Measurements from ENCODE around the gene CACNA2D4. TPM values are rescaled to one million over a fixed set of nuclear protein-coding genes. Genes with fewer than 3 reads are reported as not detected.
"Not testable (repeated sequence)": the region's sequence is repeated elsewhere in the genome, so short reads cannot be mapped to it uniquely, and the experiment has no call there.

The CACNA2D4 gene
- total RNA-seq, 1 donor from 2014 or later, result 0.72 TPM

DNA sequence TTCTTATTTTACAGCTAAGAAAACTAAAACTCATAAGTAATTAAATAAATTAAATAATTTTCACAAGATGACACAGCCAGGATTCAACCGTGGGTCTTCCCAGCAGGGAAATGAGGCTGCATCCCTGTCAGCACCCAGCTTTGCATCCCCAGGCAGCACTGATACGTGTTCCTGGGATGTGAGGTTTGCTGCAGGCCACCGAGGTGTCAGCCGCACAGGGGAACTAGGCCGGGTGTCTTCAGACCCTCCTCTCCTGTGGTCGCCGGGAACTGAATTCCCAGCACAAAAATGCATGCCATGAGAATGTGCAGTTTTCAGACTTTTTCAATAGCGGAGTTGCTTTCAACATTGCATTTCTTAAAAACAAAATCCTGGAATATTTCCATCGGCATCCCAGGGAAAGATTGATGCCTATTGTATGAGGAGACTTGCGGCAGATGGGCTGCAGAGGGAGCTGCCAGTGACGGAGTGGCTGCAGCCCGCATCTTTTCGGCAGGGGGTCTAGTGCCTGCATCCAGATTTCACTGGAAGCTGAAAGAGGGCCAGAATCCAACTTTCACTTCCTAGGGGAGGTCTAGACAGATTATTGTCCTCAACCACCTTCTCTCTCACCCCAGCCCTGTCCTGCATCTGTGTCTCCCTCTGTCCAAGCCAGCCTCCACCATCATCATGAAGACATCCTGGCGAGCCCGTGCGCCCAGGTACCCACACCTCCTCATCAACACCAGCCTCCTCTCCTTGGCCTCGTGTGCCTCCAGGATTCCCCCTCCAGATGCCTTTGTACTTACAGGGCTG lies 85.5 kb downstream of the CACNA2D4 start:
- no peak for DNase-seq (ENCODE audit: low spot score)

DNA sequence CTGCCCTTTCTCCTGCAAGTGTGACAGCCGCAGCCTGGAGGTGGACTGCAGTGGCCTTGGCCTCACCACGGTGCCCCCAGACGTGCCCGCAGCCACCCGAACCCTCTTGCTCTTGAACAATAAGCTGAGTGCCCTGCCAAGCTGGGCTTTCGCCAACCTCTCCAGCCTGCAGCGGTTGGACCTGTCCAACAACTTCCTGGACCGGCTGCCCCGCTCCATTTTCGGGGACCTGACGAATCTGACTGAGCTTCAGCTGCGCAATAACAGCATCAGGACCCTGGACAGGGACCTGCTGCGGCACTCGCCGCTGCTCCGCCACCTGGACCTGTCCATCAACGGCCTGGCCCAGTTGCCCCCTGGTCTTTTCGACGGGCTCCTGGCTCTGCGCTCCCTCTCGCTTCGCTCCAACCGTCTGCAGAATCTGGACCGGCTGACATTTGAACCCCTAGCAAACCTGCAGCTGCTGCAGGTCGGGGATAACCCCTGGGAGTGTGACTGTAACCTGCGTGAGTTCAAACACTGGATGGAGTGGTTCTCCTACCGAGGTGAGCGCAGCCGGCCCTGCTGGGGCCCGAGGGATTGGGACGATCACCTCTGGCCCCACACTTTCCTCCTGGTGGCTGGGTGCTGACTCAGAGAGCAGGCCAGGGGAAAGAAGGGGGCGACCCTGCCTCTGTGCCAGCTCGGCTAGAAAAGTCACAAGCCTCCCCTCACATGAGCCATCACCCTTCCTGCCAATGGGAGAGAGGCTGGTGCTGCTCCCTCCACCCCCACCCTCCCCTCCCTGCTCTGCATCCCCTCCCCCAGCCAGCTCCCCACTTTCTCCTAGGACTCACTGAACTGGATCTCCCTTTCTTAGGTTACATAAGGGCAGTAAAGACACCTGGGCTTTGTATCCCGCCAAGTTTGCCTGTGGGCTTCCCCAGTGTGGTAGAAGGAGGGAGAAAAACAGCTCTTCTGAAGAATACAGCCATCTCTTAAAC lies 87.2 kb downstream of the CACNA2D4 start:
- DNase-seq (ENCODE audit: low spot score), result peak; percentile 55

DNA sequence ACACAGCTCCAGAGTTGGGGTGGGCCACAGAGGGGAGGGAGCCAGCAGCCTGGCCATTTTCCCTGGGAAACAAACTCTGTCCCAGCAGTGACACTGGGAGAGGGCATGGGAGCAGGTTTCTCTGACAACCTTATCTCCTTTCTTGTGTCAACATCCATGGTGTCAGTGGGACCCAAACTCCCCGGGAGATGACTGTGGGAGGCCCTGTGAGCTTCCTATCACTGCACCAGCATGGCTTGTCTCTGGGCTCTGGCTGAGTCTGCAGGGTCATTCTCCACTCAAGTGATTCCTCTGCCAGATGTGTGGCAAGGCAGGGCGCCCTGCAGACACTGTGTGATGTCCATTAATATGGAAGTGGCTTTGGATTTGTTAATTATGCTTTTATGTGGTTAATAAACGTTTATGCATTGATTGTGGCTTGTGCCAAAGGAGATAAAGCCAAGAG lies 88.0 kb downstream of the CACNA2D4 start:
- no peak for DNase-seq (ENCODE audit: low spot score)

DNA sequence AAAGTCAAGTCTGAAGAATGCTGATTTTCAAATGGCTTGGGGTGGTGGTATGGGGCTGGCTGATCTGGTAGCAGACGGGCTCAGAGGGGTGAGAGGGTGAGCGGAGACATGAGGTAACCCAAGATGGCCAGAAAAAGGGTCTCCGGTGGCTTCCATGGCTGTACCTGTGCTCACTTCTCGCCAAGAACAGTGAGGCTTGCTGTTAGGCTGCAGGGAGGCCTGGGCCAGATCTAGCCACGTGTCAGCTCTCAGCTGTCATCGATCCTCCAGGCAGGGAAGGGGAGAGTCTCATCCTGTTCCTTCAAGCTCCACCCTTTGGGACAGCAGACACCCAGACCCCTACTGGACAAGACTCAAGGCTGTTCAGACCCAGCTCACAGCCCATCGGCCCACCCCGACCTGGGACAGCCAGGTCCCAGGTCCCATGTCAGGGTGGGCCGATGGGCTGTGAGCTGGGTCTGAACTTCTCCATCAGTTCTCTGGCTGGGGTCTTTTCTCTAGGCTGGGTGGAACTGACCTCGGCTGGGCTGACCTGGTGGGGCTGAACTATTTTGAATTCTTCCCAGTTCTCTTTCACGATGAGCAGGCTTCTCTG lies 89.0 kb downstream of the CACNA2D4 start:
- DNase-seq (ENCODE audit: low spot score), result no peak

DNA sequence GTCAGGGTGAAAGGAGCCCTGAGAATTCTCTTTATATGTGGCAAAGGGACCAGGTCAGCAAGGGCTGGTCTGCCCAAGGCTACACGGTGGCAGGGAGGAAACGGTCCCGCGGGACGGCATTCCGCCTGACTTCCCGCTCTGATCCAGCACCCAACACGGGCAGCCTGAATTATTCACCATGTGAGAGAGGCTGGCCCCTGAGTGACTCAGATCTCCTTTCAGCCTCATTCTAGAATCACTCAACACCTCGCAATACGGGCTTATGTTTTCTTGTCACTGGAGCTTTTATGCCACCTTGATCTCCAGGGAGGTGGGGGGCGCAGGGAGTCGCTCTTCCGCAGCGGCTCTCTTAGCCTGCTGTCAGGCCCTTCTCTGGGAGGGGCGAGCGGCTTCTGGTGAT lies 89.6 kb downstream of the CACNA2D4 start:
- DNase-seq (ENCODE audit: low spot score), result no peak

DNA sequence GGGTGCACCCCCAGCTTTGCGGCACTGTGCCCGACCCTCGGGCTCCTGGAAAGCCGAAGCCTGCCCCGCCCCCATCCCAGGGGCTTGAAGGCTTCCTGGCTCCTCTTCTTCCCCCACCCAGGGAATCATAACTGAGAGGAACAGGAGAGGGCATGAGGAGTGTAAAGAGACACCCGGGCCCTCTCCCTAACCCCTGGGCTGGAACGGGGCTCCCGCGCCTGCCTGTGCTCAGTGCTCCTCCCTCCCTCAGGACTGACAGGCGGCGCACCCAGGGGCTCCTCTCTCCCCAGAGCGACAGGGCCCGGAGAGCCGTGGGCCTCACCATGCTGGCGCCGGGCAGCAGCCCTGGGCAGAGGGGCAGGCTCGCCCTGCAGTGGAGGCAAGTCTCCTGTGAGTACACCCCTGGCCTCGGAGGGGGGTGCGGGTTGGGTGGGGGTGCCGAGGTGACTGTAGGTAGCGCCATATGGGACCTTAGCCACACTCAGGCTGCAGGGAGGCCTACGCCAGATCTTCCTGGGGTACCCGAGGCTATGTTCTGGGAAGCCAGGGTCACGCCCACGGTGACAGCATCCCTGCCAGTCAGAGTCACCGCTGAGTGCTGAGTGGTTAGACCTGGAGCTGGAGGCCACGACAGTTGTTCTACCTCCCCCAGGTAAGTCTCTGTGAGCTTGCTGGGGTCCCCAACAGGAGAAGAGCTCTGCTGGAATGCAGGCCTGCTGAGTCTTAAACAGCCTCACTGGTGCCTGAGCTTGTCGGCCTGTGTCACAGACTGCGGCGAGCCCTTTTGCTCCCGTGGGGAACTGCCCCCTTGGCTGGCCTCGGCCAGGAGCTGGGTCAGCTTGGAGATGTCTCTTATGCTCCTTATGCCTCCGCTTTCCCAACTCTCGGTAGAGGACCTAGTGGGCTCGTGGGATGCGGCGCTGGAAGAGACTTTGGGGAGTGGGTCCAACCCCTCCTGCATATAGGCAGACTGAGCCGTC lies 90.3 kb downstream of the CACNA2D4 start:
- DNase-seq (ENCODE audit: low spot score), result no peak

DNA sequence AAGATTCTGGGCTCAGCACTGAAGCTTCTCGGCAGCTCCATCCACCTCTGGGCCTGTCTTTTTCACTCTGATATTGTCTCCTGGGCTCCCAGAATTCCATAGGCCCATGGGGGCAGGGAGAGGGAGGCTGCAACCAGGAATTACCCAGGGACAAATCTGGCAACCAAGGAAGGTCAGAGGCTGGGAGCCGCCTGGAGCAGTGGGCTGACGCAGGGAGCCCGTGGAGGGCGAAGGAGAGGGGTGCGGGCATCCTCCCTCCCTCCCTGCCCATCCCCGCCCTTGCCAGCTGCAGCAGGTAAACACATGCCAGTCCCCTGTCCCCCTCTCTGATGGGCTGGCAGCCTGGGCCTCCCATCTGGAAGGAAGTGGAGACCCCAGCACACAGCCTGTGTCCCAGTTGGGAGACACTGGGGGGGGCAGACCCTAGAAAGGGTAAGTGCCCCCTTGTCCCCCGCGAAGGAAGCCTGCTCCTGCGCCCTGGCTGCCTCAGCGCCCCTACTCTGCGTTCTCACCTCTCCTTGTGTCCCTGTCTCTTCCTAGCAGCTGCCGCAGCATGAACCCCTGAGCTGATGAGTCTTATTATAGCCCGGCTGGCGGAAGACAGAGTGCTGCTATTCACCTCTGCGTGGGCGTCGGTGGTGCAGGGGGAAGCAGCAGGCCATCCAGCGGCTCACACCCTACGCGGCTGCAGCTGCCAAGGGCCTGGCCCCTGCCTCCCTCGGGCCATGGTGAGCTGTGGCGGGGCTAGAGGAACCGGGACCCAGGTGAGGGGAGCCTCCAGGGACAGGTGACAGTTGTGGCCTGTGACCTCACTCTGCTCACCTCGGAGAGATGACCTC lies 91.4 kb downstream of the CACNA2D4 start:
- DNase-seq (ENCODE audit: low spot score), result no peak

DNA sequence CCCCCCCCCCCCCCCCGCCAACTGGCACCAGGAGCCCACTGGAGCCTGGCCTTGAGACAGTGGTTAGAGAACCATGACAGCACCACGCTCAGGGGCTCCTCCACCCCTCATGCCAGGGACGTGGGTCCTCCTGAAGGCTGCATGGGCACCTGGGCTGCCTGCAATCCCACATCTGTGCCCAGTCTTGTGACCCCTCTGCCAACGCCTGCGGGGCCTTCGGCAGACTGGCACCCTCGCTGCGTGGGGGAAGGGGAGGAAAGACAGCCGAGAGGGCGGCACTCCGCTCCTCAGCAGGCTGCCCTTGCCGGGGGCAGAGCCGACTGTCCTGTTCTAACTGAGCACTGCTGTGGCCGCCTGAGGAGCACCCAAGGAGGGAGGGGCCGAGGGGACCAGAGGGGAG lies 92.1 kb downstream of the CACNA2D4 start:
- no peak for DNase-seq (ENCODE audit: low spot score)

DNA sequence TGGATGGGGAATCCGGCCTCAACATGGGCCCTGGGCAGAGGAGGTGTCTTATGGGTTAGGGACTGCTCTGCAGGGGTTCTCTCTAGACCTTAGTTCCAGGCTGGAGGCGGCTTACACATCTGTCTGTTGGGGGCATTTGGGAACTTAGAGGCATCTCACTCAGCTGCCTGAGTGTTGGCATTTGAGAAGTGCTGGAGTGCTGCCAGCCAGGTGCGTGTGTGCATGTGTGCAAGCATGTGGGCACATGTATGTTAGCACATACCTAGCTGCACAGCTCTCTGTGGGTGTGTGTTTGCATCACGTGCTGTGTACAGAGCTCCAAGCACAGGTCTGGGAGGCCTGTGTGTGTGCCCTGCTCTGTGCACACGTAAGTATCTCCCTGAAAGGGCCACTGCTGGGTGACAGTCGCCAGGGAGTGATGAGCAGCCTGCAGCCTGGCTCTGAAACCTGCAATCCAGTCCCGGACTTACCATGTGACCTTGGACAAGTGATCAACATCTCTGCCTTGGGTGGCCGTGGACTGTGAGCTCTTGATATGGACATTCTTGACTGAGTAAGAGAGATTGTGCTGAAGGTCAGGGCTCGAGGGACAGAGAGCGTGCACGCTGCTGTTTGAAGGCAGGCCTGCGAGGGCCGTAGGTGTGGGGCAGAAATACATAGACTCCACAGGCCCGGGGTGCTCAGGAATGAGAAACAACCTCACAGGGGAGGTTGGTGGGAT lies 92.9 kb downstream of the CACNA2D4 start:
- no peak for DNase-seq (ENCODE audit: low spot score)

DNA sequence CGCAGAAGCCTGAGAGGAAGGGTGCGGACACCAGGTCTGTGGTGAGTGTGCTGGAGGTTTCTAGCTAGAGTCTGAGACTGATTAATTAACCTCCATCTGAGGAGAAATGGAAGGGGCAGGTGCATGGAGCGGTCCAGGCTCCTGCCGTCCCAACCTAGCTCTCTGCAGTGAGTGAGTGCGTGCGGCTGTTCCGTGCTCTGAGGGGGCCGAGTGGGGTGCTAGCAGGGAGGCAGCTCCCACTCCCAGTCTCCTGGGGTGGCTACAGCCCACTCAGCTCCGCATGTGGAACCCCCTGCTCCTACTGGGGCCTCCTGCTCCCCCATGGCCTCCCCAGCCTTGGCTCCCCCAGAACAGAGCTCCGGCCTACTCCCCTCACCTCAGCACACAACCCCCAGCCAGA lies 95.2 kb downstream of the CACNA2D4 start:
- no peak for DNase-seq (ENCODE audit: low spot score)

DNA sequence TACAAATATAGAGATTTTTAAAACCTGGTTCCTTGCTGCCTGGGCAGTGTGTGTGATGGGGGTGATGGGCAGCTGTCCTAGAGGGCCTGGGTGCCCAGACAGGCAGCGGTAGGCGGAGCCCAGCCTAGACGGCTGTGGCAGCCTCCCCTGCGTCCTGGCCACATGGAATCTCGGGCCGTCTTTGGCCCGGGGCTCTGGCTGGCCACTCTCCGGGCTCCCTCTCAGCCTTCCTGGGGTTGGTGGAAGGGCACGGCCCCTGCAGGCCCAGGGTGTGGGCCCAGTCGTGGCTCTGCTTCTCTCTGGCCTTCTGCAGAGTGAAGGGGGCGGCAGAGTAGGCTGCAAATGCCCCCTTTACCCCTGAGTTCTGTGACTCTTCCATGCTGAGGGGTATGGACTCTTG lies 95.8 kb downstream of the CACNA2D4 start:
- no peak for DNase-seq (ENCODE audit: low spot score)

DNA sequence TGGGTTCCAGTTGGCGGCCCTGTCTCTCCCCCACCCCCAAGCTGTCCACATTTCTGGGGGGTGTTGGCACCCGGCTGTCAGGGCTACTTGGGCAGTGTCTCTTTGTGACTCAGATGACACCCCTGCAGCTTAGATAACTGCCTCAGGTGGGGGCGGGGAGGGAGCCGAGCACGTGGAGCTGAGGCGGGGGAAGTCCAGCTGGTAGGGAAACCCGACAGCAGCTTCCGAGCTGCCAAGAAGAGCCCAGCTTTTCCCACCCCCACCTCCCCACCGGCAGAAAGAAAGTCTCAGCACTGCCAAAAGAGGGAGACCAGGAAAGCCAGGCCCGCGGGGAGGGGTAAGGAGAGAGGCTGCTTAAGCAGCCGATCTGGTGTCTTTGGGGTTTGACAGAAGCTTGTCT lies 96.6 kb downstream of the CACNA2D4 start:
- DNase-seq (ENCODE audit: low spot score), result no peak

DNA sequence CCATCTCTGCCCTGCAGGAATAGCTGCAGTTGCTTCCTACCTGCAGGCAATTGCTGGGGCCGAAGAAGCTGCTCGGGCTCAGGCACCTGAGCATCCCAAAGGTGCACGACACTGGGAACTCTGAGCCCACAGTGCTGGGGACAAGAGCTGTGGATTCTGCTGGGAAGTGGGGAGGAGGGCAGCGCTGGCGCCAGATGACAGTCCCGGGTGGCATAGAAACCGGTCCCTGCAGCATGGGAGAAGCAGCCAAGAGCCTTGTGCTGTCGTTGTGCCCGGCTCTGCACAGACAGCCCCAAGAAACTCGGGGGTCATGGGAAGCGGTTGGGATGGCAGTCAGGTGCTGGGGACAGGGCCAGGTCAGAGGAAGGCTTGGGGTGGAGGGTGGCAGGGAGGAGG lies 97.6 kb downstream of the CACNA2D4 start:
- no peak for DNase-seq (ENCODE audit: low spot score)

DNA sequence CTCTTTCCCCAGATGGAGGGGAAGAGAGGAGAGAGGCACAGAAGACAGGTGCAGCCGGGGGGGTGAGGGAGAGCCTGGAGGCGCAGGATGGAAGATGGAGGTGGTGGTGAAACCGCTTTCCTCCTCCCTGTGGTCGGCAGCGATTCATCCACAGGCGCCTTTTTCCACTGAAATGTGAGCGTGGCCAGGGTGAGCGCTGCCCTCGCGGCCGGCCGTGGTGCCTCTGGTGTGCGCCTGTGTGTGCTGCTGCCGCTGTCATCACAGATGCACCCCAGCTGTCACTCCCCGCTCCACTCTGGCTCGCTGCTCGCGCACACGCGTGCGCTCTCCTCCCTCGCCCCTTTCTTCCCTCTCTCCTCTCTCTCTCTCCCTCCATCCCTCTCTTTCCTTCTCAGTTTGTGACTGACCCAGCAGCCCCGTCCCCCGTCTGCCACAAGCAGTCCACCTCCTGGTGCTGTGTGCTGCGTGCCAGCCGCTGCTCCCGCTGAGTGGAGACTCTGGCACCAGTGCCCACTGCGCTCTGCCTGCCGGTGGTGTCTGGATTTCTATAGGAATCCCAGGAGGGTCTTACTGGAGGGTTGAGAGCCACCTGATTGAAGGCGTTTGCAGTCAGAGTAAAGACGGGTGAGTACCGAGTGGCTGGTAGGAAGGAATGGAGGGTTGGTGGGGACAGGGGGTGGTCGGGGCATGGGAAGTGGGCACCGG lies 98.1 kb downstream of the CACNA2D4 start, which contains the start of gene LRTM2:
LRTM2 (plus strand) TSS at position 375 of the 705 bp plus-strand sequence. CDS start 7,584 bp downstream, outside the sequence.
- DNase-seq (ENCODE audit: low spot score), result no peak

DNA sequence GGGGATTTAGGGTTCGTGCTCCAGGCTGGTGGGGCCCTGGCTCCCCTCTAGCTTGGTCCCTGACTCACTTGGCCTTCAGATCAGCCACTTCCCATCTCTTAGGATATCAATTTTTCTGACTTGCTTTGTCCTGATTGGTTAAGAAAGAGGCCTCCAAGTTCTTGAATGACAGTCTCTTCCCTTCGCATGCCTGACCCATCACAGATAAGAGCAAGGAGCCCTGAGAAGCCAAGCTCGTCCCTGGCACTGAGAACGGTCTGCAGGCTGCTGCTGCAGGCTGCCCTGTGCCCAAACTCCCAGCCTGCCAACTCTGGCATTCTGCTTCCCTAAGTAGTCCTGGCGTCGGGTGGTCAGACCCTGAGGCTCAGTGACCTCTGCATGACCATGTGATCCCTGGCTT lies 98.9 kb downstream of the CACNA2D4 start:
- DNase-seq (ENCODE audit: low spot score), result no peak

DNA sequence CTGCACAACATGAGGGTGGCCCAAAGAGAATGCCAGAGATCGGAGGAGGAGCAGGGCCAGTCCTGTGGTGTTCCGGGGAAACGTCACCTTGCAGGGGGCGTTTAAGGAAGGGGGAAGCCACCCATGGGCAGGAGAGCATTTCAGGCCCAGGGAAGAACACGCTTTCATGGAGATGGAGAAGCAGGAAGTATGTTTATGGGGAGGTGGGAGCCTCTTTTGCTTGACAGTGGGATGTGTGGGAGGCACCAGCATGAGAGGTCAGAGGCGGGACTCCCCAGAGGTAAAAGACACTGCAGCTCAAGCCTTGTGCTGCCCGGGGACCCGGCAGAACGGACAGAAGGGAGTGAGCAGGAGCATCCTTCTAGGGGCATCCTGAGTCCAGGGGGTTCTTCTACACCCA lies 99.4 kb downstream of the CACNA2D4 start:
- no peak for DNase-seq (ENCODE audit: low spot score)

DNA sequence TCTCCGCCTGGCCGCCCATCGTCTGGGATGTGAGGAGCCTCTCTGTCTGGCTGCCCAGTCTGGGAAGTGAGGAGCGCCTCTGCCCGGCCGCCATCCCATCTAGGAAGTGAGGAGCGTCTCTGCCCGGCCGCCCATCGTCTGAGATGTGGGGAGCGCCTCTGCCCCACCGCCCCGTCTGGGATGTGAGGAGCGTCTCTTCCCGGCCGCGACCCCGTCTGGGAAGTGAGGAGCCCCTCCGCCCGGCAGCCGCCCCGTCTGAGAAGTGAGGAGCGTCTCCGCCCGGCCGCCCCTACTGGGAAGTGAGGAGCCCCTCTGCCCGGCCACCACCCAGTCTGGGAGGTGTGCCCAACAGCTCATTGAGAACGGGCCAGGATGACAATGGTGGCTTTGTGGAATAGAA lies 100.5 kb downstream of the CACNA2D4 start:
- not testable (repeated sequence) for DNase-seq (ENCODE audit: low spot score)

DNA sequence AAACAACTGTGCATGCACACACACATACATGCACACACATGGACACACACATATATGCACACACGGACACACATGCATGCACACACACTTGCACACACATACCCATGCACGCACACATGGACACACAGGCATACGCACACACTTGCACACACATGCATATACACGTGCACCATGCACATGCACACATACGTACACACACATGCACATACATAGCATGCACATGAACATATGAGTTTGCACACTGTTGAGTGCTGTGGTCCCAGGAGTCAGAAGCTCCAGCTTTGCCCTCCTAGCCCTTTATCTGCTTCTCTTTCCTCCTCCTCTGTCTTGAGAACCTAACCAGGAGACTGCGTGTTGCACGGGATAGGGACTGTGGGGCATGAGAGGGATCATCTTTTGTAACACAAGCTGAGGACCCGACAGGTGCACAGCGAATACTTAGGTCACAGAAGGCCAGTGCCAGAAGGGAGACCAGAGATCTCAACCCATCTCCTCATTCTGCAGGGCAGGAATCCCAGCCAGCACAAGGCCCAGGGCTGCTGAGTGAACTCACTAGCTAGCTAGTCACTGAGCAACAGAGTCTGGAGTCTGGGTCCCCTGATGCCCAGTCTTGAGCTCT lies 101.6 kb downstream of the CACNA2D4 start:
- no peak for DNase-seq (ENCODE audit: low spot score)

Data from umbilical cord (tissue), 2 donors.